Muscle layer of colon (tissue), 2 donors: ENCODE measurements around the gene SUGCT.
A peak's percentile ranks its signal among the peaks of the same experiment; 100 is the strongest.

Experiments
- H3K27ac ChIP-seq: one replicate; pipeline ENCODE4 v1.7.0; 2013; ENCODE audit warnings: low read depth, mild to moderate bottlenecking, low read length, moderate library complexity
- H3K27me3 ChIP-seq, 2 donors: one replicate each; pipeline ENCODE4 v1.7.0; 2013; ENCODE audit warnings: low read length in 2 of 2, mild to moderate bottlenecking in 2 of 2; ENCODE audit not compliant: insufficient read depth in 2 of 2, control insufficient read depth in 1 of 2
- H3K36me3 ChIP-seq: one replicate; pipeline ENCODE4 v1.7.0; 2013; ENCODE audit warnings: mild to moderate bottlenecking, low read length; ENCODE audit not compliant: insufficient read depth
- H3K4me1 ChIP-seq: one replicate; pipeline ENCODE4 v1.7.0; 2013; ENCODE audit warnings: mild to moderate bottlenecking, low read length; ENCODE audit not compliant: insufficient read depth
- H3K4me3 ChIP-seq, 2 donors: one replicate each; pipeline ENCODE4 v1.7.0; 2013; ENCODE audit warnings: low read length in 2 of 2, low read depth in 1 of 2, mild to moderate bottlenecking in 1 of 2, moderate library complexity in 1 of 2
- H3K9ac ChIP-seq: one replicate; pipeline ENCODE4 v1.7.0; 2013; ENCODE audit warnings: low read length
- H3K9me3 ChIP-seq: one replicate; pipeline ENCODE4 v1.7.0; 2013; ENCODE audit warnings: mild to moderate bottlenecking, low read length
- donor health status: abdominal sarcoma.
- donor health status: Adenocarcinoma of cecum.

Gene SUGCT

DNA sequence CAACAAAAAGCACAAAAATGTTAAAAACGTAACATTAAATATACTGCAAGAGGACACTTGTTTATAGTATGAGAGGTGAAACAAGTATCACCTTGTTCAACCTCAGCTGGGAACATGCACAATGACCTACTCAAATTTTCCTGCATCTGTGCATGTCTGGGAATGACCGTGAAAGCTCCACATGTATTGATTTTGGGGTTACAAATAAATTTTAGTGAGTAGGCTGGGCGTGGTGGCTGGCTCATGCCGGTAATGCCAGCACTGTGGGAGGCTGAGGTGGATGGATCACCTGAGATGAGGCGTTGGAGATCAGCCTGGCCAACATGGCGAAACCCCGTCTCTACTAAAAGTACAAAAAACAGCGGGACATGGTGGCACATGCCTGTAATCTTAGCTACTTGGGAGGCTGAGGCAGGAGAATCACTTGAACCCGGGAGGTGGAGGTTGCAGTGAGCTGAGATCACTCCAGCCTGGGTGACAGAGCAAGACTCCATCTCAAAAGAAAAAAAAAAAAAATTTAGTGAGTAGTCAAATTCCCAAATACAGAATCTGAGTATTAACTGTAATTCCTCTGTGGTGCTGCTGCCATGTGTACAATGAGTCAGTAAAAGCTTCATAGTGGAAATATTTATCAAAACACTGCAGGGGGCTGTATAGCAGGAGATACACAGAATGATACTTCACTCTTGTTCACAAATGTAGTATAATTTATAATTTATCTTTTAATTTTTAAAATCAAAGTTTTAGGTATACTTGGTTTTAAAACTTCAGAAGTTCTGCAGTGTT, 41.1 kb downstream of the SUGCT start:
- Histone ChIP-seq H3K27ac (no peak overlapping the region), H3K9me3 (no peaks in the 10 kb centered on the region), H3K4me3 (no peak overlapping the region), H3K36me3 (no peaks in the 10 kb centered on the region), H3K27me3 (no peaks in the 10 kb centered on the region), H3K4me1 (no peaks in the 10 kb centered on the region), H3K9ac (no peak overlapping the region)

DNA sequence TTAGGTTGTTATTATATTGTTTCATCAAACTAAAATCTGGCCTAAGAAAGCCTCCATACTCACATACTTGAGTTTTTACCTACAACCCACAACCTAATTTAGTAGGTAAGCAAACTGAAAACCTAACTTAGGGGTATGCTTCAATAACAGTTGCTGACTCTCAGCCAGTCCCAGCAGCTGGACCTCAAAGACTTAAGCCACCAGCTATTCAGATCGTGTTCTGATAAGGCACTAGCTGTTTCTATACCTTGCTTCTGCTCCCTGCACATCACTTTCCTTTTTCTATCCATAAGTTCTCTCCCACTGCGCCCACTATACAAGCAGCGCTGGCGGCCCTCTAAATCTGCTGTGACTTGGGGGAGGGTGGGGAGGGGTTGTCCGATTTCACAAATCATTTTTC, 42.3 kb downstream of the SUGCT start:
- Histone ChIP-seq H3K36me3 (no peaks in the 10 kb centered on the region), H3K9me3 (no peaks in the 10 kb centered on the region), H3K4me1 (no peaks in the 10 kb centered on the region), H3K27me3 (no peaks in the 10 kb centered on the region), H3K27ac (no peak overlapping the region), H3K9ac (no peak overlapping the region), H3K4me3 (no peak overlapping the region)

DNA sequence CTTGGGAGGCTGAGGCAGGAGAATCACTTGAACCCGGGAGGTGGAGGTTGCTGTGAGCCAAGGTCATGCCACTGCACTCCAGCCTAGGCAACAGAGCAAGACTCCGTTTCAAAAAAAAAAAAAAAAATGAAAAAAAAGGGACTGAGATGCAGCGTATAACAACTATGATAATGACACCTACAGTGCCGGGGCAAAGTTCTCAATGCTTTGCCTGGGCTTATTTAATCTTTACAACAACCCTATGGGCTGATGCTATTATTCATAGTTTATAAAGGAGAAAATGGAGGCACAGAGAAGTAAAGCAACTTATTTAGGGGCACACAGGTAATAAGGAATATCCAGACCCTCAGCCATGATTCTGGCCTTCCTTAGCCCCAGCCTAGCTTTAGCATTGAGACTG, 47.6 kb downstream of the SUGCT start:
- Histone ChIP-seq H3K9ac (no peak overlapping the region), H3K4me3 (no peak overlapping the region), H3K4me1 (no peaks in the 10 kb centered on the region), H3K27ac (no peak overlapping the region), H3K27me3 (no peaks in the 10 kb centered on the region), H3K9me3 (no peaks in the 10 kb centered on the region), H3K36me3 (no peaks in the 10 kb centered on the region)

DNA sequence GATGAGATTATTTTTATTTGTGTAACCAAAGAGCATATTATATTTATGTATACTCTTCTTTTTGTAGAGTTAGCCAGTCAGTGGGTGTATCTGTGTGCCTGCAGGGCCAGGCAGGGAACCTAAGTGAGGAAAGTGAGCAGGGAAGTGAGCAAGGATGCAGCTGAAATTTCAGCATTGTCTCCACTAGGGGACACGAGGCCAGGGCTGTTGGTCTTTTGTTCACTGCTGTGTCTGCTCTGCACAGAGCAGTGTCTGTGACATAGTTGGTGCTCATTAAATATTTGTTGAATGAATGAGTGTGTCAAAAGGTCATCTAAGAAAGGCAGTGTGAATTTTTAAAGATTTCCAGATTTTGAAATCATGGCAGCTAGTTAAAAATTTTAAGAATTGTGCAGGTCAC, 51.8 kb downstream of the SUGCT start:
- Histone ChIP-seq H3K27ac (no peak overlapping the region), H3K27me3 (no peaks in the 10 kb centered on the region), H3K9me3 (no peaks in the 10 kb centered on the region), H3K36me3 (no peaks in the 10 kb centered on the region), H3K4me1 (no peaks in the 10 kb centered on the region), H3K4me3 (no peak overlapping the region), H3K9ac (no peak overlapping the region)

DNA sequence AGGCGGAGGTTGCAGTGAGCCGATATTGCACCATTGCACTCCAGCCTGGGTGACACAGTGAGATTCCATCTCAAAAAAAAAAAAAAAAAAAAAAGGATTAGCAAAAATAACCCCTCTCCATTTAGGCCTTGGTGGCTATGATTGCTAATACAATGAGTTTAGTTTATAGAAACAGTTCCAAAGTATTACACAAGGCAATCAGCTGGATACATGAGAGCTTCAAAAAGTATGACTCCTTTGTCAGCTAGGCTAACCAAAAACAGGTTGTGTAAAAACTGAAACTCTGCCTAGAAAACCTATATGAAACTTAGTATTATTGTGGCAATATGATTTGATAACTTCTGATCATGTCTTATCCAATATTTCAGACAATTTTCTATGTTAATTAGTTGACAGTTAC, 57.2 kb downstream of the SUGCT start:
- no peaks in the 10 kb centered on the region for H3K9me3 ChIP-seq
- H3K4me1 ChIP-seq, result no peaks in the 10 kb centered on the region
- H3K27me3 ChIP-seq, result no peaks in the 10 kb centered on the region
- no peaks in the 10 kb centered on the region for H3K36me3 ChIP-seq
- no peak overlapping the region for H3K4me3 ChIP-seq
- no peak overlapping the region for H3K9ac ChIP-seq
- H3K27ac ChIP-seq, result no peak overlapping the region

DNA sequence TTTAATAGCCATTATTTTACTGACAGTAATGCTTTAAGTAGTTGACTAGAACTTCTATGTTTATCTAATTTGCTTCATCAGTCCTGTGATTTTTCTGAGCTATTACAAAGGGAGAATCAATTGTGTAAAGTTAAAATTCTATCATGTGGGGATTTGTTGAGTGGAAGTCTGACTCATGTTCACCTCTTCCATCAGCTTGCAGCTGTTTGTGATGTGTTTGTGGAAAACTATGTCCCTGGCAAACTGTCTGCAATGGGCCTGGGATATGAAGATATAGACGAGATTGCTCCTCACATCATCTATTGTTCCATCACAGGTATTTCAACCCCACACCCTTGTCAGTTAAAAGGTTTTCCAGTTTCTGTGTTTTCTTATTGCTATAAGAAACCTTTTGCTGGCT, 59.9 kb downstream of the SUGCT start:
- no peaks in the 10 kb centered on the region for H3K4me1 ChIP-seq
- no peak overlapping the region for H3K27ac ChIP-seq
- H3K9me3 ChIP-seq, result no peaks in the 10 kb centered on the region

DNA sequence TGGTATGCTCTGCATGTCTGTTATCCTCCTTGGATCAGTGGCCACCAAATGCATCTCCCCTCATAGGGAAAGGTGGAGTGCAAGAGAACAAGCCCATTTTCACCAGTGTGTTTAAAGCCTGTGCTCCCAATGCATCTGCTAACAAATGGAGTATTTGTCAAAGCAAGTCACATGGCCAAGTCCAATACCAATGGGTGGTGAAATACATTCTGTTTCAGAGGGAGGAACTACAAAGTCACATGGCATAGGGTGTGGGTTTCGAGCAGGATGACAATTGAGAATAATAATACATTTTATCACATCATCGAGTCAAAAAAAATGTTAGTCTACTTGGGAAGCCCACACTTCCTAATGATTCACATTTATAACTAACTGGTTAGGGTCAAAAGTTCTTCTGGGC, 62.7 kb downstream of the SUGCT start:
- Histone ChIP-seq H3K9ac (no peak overlapping the region), H3K9me3 (no peaks in the 10 kb centered on the region), H3K27me3 (no peaks in the 10 kb centered on the region), H3K4me1 (no peaks in the 10 kb centered on the region), H3K27ac (no peak overlapping the region), H3K36me3 (no peaks in the 10 kb centered on the region), H3K4me3 (no peak overlapping the region)

More for the DNA sequence above, 59.9 kb downstream of the SUGCT start:
- no peak overlapping the region for H3K4me3 ChIP-seq
- no peaks in the 10 kb centered on the region for H3K36me3 ChIP-seq
- H3K27me3 ChIP-seq, result no peaks in the 10 kb centered on the region
- H3K9ac ChIP-seq, result no peak overlapping the region

DNA sequence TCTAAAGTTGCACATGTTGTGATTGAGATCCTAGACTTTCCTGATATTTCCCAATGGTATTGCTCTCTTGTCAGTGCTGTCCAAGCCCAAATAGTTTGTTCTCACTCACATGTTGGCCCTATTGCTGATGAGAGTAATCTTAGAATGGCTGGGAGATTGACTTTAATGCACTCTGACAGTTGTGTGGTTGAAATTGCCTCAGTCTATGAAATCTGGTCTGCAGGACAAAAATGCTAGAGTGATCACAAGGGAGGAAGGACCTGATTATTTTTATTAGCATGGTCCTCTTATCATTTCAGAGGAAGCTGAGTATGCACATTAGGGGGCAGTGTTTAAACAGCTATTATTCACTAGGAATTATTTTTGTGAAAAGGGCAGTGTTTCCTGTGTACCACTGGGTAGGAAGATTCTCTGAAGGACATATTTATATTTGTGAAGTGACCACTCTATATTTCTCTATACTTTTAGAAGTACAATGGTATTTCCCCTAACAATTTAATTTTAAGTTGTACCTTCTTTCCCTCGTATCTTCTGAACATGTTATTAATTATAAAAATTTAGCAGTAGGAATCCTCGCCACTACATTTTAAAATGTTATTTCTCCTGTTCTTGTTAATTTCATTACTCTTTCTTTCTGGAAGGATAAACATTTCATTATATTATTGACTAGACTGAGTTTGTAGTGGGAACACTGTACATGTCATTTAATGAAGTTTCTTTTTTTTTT, 64.4 kb downstream of the SUGCT start:
- Histone ChIP-seq H3K27ac (no peak overlapping the region), H3K9ac (no peak overlapping the region), H3K36me3 (no peaks in the 10 kb centered on the region), H3K4me3 (no peak overlapping the region), H3K27me3 (no peaks in the 10 kb centered on the region), H3K4me1 (no peaks in the 10 kb centered on the region), H3K9me3 (no peaks in the 10 kb centered on the region)

DNA sequence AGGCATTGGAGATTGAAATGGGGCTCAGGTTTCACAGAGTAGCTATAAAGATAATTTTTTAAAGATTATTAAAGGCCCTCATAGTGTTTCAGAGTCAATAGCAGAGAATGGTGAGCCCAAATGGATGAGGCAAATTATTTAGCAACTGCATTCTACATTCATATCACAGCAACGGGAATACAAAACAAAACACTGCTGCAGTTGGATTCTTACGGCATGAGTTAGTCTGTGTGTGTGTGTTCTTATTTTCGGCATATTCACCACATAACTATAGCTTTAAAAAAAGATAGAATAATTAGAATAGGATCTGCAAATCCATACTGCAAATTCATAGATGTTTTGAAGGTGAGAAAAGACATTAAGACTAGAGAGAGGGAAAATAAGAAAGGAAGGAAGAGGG, 66.0 kb downstream of the SUGCT start:
- Histone ChIP-seq H3K27ac (no peak overlapping the region), H3K4me3 (peak overlapping the region in 1 of 2 donors; percentile 9), H3K4me1 (no peaks in the 10 kb centered on the region), H3K9me3 (no peaks in the 10 kb centered on the region), H3K36me3 (no peaks in the 10 kb centered on the region), H3K9ac (no peak overlapping the region), H3K27me3 (no peaks in the 10 kb centered on the region)

DNA sequence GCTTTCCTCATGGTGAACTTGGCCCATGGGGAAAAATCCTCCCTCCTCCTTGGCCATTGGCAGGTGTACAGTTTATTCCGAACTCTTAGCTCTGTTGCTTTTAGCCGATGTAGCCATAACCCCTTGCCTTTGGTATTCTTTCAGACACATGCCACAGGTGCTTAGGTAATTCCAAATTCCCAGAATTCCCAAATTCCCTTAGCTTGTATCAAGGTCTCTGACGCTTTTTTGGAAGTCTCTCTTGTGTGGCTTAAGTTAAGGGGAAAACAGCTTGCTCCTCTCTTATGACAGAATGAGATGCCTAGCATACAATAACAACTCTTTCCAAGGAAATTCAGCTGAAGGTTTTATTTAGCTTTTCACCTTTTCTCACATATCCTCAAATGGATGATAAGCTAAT, 68.0 kb downstream of the SUGCT start:
- Histone ChIP-seq H3K9ac (no peak overlapping the region), H3K4me1 (no peaks in the 10 kb centered on the region), H3K4me3 (no peak overlapping the region), H3K27me3 (no peaks in the 10 kb centered on the region), H3K36me3 (no peaks in the 10 kb centered on the region), H3K9me3 (no peaks in the 10 kb centered on the region), H3K27ac (no peak overlapping the region)

DNA sequence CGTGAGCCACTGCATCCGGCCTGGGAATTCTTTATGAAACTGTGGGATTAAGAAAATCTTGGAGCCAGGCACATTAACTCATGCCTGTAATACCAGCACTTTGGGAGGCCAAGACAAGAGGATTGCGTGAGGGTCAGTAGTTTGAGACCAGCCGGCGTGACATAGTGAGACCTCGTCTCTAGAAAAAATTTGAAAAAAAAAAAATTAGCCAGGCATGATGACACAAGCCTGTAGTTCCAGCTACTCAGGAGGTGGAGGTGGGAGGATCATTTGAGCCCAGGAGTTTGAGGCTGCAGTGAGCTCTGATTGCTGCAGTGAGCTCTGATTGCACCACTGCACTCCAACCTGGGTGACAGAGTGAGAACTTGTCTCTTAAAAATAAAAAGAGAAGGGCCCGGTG, 69.8 kb downstream of the SUGCT start:
- H3K4me1 ChIP-seq, result no peaks in the 10 kb centered on the region
- no peak overlapping the region for H3K27ac ChIP-seq
- no peak overlapping the region for H3K4me3 ChIP-seq
- no peaks in the 10 kb centered on the region for H3K9me3 ChIP-seq
- no peak overlapping the region for H3K9ac ChIP-seq
- no peaks in the 10 kb centered on the region for H3K27me3 ChIP-seq
- no peaks in the 10 kb centered on the region for H3K36me3 ChIP-seq

DNA sequence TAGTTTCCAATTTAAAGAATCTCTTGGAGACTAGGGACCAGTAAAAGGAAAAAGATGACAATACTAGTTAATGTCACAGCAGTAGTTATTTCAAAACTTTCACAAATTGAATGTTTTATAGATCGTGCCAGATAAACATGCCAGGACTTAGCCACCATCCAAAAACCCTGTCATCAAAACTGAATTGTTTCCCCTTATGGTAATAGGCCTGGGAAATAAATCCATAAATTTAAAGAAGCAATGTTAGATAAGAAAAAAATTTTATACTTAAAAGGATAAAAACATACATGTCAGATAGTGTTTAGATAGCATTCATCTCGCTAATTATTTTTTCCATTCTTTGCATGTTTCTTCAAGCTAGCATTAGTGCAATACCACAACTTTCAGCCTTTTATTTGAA, 71.2 kb downstream of the SUGCT start:
- Histone ChIP-seq H3K9ac (no peak overlapping the region), H3K9me3 (no peaks in the 10 kb centered on the region), H3K27ac (no peak overlapping the region), H3K27me3 (no peaks in the 10 kb centered on the region), H3K4me3 (no peak overlapping the region), H3K4me1 (no peaks in the 10 kb centered on the region), H3K36me3 (no peaks in the 10 kb centered on the region)
